HCT116 (cell line): Measurements from ENCODE around the gene CNDP1. TPM values are rescaled to one million over a fixed set of nuclear protein-coding genes. Genes with fewer than 3 reads are reported as not detected.

ENCODE experiments used
- ATAC-seq: fragments of 200-7000 bp; cut with Tn5 transposase; 2 replicates; pipeline ENCODE4 v1.9.1; 2020; ENCODE audit warnings: mild to moderate bottlenecking, moderate library complexity
- BruUV-seq: library from RNA; stranded (reverse); fragments of 400-500 nt; replicated peaks from 2 replicates; lab custom pipeline; 2021; lab: Mats Ljungman, UMichigan
- CTCF ChIA-PET: fragments of 300-600 bp; sonication (Branson Sonifier 250); formaldehyde crosslinking; loops from one replicate; lab custom pipeline; 2021; ENCODE audit warnings: antibody characterized with exemption; lab: Charles Lee
- POLR2A ChIA-PET: fragments of 300-600, 350-600 bp; sonication (Branson Sonifier 250); formaldehyde crosslinking; loops from one replicate; lab custom pipeline; 2021; ENCODE audit warnings: antibody characterized with exemption; lab: Charles Lee
- RAD21 ChIA-PET, 2 experiments: fragments of 300-600 bp; sonication (Branson Sonifier 250); formaldehyde crosslinking; loops; one replicate each; lab custom pipeline; 2023; ENCODE audit warnings: low total read pairs in 2 of 2; ENCODE audit not compliant: uncharacterized antibody in 2 of 2, unreplicated experiment in 2 of 2, low non-redundant PET in 1 of 2; lab: Charles Lee
- DNase-seq: peaks from one replicate; pipeline ENCODE4 v3.0.0-alpha.2; 2010; ENCODE audit warnings: low read depth, low spot score
- H2AFZ ChIP-seq: fragments of 200-600 bp; shearing (Covaris generic), sonication (generic); 2 replicates; pipeline ENCODE4 v1.6.1; 2017; ENCODE audit warnings: low read depth, mixed run types, mixed read lengths, antibody characterized with exemption, low read length; ENCODE audit not compliant: poor library complexity, severe bottlenecking
- H3K27ac ChIP-seq: 2 replicates; pipeline ENCODE4 v1.5.1; 2012; ENCODE audit warnings: low read depth, low read length
- H3K27me3 ChIP-seq: fragments of 200-600 bp; sonication (generic); 2 replicates; pipeline ENCODE4 v1.6.1; 2016; ENCODE audit warnings: mixed run types, low read length, mixed read lengths; ENCODE audit not compliant: insufficient read depth
- H3K36me3 ChIP-seq, 2 experiments: fragments of 200-500 bp in 1 of 2; fragments of 200-600 bp in 1 of 2; sonication (Bioruptor generic) in 1 of 2; sonication (generic) in 1 of 2; 2 replicates each; pipeline versions ENCODE4 v1.5.1 to v1.6.1; 2014 to 2016; ENCODE audit warnings: low read length in 2 of 2, inconsistent platforms in 1 of 2, mixed read lengths in 1 of 2, mixed run types in 1 of 2; ENCODE audit not compliant: insufficient read depth in 2 of 2, control insufficient read depth in 1 of 2
- H3K4me1 ChIP-seq, 2 experiments: fragments of 200-600 bp in 1 of 2; sonication (generic) in 1 of 2; 2 replicates each; pipeline versions ENCODE4 v1.5.1 to v1.6.1; 2012 to 2017; ENCODE audit warnings: low read length in 2 of 2, inconsistent platforms in 1 of 2, mild to moderate bottlenecking in 1 of 2, mixed read lengths in 1 of 2, mixed run types in 1 of 2, moderate library complexity in 1 of 2; ENCODE audit not compliant: insufficient read depth in 2 of 2, control insufficient read depth in 1 of 2
- H3K4me2 ChIP-seq: fragments of 200-600 bp; sonication (generic); 2 replicates; pipeline ENCODE4 v1.6.1; 2017; ENCODE audit warnings: mixed run types, low read length, mixed read lengths
- H3K4me3 ChIP-seq, 2 experiments: fragments of 200-600 bp in 1 of 2; sonication (generic) in 1 of 2; replicated peaks in 1 of 2; 2 replicates each; pipeline ENCODE4 v1.5.1; 2011 to 2016; ENCODE audit warnings: low read length in 2 of 2, control low read depth in 1 of 2, low read depth in 1 of 2, mild to moderate bottlenecking in 1 of 2, mixed read lengths in 1 of 2, mixed run types in 1 of 2
- H3K79me2 ChIP-seq: fragments of 200-600 bp; sonication (generic); 2 replicates; pipeline ENCODE4 v1.6.1; 2017; ENCODE audit warnings: mild to moderate bottlenecking, mixed run types, low read length, moderate library complexity, mixed read lengths; ENCODE audit not compliant: insufficient read depth
- H3K9ac ChIP-seq: fragments of 200-600 bp; sonication (generic); 2 replicates; pipeline ENCODE4 v1.6.1; 2016; ENCODE audit warnings: low read length, mixed read lengths
- H3K9me2 ChIP-seq: fragments of 200-600 bp; sonication (generic), shearing (Covaris generic); 2 replicates; pipeline ENCODE4 v1.6.1; 2017; ENCODE audit warnings: mixed run types, mild to moderate bottlenecking, moderate library complexity; ENCODE audit not compliant: insufficient read depth
- H3K9me3 ChIP-seq, 2 experiments: fragments of 200-500 bp in 1 of 2; fragments of 200-600 bp in 1 of 2; sonication (Bioruptor generic) in 1 of 2; sonication (generic) in 1 of 2; 2 replicates each; pipeline ENCODE4 v1.6.1; 2014 to 2017; ENCODE audit warnings: low read length in 2 of 2, mixed read lengths in 2 of 2, inconsistent platforms in 1 of 2, low read depth in 1 of 2, mild to moderate bottlenecking in 1 of 2, mixed run types in 1 of 2, moderate library complexity in 1 of 2; ENCODE audit not compliant: control insufficient read depth in 1 of 2, insufficient read depth in 1 of 2
- H4K20me1 ChIP-seq: fragments of 200-600 bp; sonication (generic), shearing (Covaris generic); 2 replicates; pipeline ENCODE4 v1.6.1; 2017; ENCODE audit warnings: mixed run types, mild to moderate bottlenecking, moderate library complexity; ENCODE audit not compliant: insufficient read depth
- EZH2 ChIP-seq: fragments of 200-600 bp; sonication (generic); IDR thresholded peaks from 2 replicates; pipeline ENCODE4 v1.6.1; 2017; ENCODE audit warnings: antibody characterized with exemption, mixed run types
- EZH2phosphoT487 ChIP-seq: fragments of 200-600 bp; IDR thresholded peaks from 2 replicates; pipeline ENCODE4 v1.6.1; 2018; ENCODE audit warnings: antibody characterized with exemption, borderline replicate concordance
- SIN3A ChIP-seq: IDR thresholded peaks from 2 replicates; pipeline ENCODE4 v1.6.1; 2012; ENCODE audit warnings: low read depth
- SP1 ChIP-seq: IDR thresholded peaks from 2 replicates; pipeline ENCODE4 v1.6.1; 2012; ENCODE audit warnings: low read depth
- SRF ChIP-seq: IDR thresholded peaks from 2 replicates; pipeline ENCODE4 v1.6.1; 2012; ENCODE audit warnings: low read depth
- intact Hi-C: fragments of 100-400 bp; cut with micrococcal nuclease; formaldehyde crosslinking; loops from 2 replicates; pipeline ENCODE4 v1.10.0; 2022
- total RNA-seq: library from RNA; stranded (reverse); gene quantifications from one replicate; pipeline ENCODE4 v1.2.1, GENCODE V29; 2021; ENCODE audit not compliant: unreplicated experiment
- TF ChIP-seq, protein P1 (sequence below): IDR thresholded peaks from 2 replicates; pipeline ENCODE4 v1.6.1; 2012
- TF ChIP-seq, protein P2 (sequence below), 3 experiments: fragments of 200-600 bp in 1 of 3; sonication (generic) in 1 of 3; IDR thresholded peaks in 2 of 3; conservative IDR thresholded peaks in 1 of 3; 2 replicates each; pipeline ENCODE4 v1.5.1; 2012 to 2017; ENCODE audit warnings: low read depth in 2 of 3, low read length in 2 of 3, antibody characterized with exemption in 1 of 3, borderline replicate concordance in 1 of 3, control low read depth in 1 of 3, mild to moderate bottlenecking in 1 of 3, mixed read lengths in 1 of 3, mixed run types in 1 of 3, moderate library complexity in 1 of 3; ENCODE audit not compliant: insufficient read depth in 1 of 3

CNDP1 gene
- total RNA-seq, 1 experiment from 2014 or later: not detected

DNA sequence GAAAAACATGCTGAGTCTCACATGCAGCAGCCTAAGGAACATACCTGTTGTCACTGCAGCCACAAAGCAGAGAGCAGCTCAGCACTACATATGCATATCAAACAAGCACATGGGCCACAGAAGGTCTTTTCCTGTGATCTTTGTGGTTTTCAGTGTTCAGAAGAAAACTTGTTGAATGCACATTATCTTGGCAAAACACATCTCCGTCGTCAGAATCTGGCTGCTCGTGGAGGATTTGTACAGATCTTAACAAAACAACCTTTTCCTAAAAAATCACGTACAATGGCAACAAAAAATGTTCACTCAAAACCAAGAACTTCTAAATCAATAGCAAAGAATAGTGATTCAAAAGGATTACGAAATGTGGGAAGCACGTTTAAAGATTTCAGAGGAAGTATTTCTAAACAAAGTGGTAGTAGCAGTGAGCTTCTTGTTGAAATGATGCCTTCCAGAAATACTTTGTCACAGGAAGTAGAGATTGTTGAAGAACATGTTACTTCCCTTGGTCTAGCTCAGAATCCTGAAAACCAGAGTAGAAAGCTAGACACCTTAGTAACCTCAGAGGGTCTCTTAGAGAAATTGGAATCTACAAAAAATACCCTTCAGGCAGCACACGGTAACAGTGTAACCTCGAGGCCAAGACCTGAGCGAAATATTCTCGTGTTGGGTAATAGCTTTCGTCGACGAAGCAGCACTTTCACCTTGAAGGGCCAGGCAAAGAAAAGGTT, 97.5 kb downstream of the CNDP1 start:
- H3K4me2 ChIP-seq: no peak overlapping the region
- H3K9ac ChIP-seq: no peak overlapping the region
- H3K79me2 ChIP-seq: 0 out of 2 replicates have a peak, but pooled peaks cover 4% of the 10 kb centered on the region
- ChIA-PET CTCF (no interaction called here), RAD21 (no interaction called here), POLR2A (no interaction called here)
- H3K9me3 ChIP-seq: no peaks in the 10 kb centered on the region
- H3K36me3 ChIP-seq: no peaks in the 10 kb centered on the region
- DNase-seq (no peak), ATAC-seq (no peak)
- BruUV-seq: no TSS peak
- H3K4me1 ChIP-seq: peaks cover 0 to 6% of the 10 kb centered on the region in 2 experiments; a peak in 1 of 4 replicates
- intact Hi-C loops: no loop called here
- no peaks in the 10 kb centered on the region for H3K9me2 ChIP-seq
- H3K4me3 ChIP-seq: no peak overlapping the region
- no peaks in the 10 kb centered on the region for H3K27me3 ChIP-seq
- H2AFZ ChIP-seq: no peak overlapping the region
- TF ChIP-seq, protein P1, sequence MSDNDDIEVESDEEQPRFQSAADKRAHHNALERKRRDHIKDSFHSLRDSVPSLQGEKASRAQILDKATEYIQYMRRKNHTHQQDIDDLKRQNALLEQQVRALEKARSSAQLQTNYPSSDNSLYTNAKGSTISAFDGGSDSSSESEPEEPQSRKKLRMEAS: no peak
- TF ChIP-seq SRF: no peak
- TF ChIP-seq EZH2phosphoT487: no peak
- TF ChIP-seq EZH2: no peak
- no peak for TF ChIP-seq SP1
- no peak overlapping the region for H3K27ac ChIP-seq
- no peaks in the 10 kb centered on the region for H4K20me1 ChIP-seq

DNA sequence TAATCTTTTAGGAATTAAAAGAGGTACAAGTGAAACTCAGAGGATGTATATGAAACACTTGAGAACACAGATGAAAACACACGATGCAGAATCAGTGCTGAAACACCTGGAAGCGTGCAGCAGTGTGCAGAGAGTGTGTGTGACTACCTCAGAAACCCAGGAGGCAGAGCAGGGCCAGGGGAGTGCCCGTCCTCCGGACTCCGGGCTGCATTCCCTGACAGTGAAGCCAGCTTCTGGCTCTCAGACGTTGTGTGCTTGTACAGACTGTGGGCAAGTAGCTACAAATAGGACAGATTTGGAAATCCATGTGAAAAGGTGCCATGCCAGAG, 98.0 kb downstream of the CNDP1 start:
- DNase-seq (no peak), ATAC-seq (no peak)
- POLR2A ChIA-PET: no interaction called here
- H3K9me2 ChIP-seq: no peaks in the 10 kb centered on the region
- no peak overlapping the region for H3K4me2 ChIP-seq
- BruUV-seq: no TSS peak
- no peaks in the 10 kb centered on the region for H3K36me3 ChIP-seq
- H3K4me3 ChIP-seq: no peak overlapping the region
- TF ChIP-seq EZH2phosphoT487 (no peak), SIN3A (no peak)
- TF ChIP-seq, protein P2, sequence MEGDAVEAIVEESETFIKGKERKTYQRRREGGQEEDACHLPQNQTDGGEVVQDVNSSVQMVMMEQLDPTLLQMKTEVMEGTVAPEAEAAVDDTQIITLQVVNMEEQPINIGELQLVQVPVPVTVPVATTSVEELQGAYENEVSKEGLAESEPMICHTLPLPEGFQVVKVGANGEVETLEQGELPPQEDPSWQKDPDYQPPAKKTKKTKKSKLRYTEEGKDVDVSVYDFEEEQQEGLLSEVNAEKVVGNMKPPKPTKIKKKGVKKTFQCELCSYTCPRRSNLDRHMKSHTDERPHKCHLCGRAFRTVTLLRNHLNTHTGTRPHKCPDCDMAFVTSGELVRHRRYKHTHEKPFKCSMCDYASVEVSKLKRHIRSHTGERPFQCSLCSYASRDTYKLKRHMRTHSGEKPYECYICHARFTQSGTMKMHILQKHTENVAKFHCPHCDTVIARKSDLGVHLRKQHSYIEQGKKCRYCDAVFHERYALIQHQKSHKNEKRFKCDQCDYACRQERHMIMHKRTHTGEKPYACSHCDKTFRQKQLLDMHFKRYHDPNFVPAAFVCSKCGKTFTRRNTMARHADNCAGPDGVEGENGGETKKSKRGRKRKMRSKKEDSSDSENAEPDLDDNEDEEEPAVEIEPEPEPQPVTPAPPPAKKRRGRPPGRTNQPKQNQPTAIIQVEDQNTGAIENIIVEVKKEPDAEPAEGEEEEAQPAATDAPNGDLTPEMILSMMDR (IDR thresholded peaks at IDR 0.05 in 2 of 3, conservative IDR thresholded peaks at IDR 0.05 in 1 of 3; ENCODE audit: borderline replicate concordance in 1 of 3, insufficient read depth in 1 of 3, low read depth in 2 of 3, low read length in 2 of 3): no peak
- intact Hi-C loops: no loop called here
- RAD21 ChIA-PET: no interaction called here
- no peaks in the 10 kb centered on the region for H3K9me3 ChIP-seq
- no peaks in the 10 kb centered on the region for H3K27me3 ChIP-seq
- no peaks in the 10 kb centered on the region for H4K20me1 ChIP-seq
- no peak overlapping the region for H2AFZ ChIP-seq
- CTCF ChIA-PET: no interaction called here
- H3K4me1 ChIP-seq: peaks cover 0 to 6% of the 10 kb centered on the region in 2 experiments; a peak in 1 of 4 replicates
- H3K79me2 ChIP-seq: 0 out of 2 replicates have a peak, but pooled peaks cover under 1% of the 10 kb centered on the region
- H3K27ac ChIP-seq: no peak overlapping the region
- no peak overlapping the region for H3K9ac ChIP-seq
